Activated CD8-positive, alpha-beta memory T cell treated with anti-CD3 and anti-CD28 coated beads, Interleukin-2, amount 50 U/mL, for 24 hours (primary cell): Measurements from ENCODE around the gene SLC27A2.
"Not testable (repeated sequence)": the region's sequence is repeated elsewhere in the genome, so short reads cannot be mapped to it uniquely, and the experiment has no call there.

Experiments used
- DNase-seq: peaks from one replicate; pipeline ENCODE4 v3.0.0-alpha.2; 2020; ENCODE audit errors: extremely low read depth

The SLC27A2 gene

DNA sequence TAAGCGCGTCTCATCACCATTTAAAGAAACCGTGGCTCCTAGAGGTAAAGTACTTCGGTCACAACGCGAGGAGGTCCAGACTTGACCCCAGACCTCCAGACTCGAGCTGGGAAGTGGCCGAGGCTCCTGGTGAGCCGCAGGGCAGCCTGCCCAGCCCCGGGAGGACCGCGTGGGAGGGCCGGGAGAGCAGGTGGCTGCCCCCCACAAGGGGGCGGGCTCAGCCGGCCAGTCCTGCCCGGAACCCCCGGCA lies at the start of gene SLC27A2:
Gene SLC27A2, plus strand, starts transcription at position 228 of the 250 bp plus-strand sequence. CDS start 232 bp downstream, outside the sequence.
- no peak for DNase-seq

- not testable (repeated sequence) for DNase-seq
Measured at GRCh38 chr15:50132251-50132984, 49.6 kb upstream of the SLC27A2 start.

DNA sequence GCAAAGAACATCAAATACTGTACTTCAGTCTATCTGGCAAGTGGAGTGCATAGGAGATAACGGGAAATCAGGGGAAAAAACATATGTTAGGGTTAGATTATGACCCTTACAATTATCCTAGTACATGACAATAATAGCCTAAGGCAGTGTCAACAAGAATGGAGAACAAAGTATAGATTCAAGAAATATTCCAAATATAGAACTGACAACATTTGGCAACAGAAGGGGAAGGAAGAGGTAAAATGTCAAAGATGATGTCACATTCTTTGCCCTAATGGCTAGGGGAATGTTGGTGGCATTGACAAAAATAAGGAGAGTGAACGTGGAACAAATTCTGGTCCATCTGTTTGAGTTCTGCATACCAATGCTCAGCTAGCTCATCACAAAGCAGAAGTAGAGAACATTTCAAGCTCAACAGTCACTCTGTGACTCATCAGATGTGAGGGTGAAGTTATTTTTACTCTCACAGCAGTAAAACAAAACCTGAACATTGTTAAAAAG lies 47.4 kb upstream of the SLC27A2 start:
- no peak for DNase-seq

DNA sequence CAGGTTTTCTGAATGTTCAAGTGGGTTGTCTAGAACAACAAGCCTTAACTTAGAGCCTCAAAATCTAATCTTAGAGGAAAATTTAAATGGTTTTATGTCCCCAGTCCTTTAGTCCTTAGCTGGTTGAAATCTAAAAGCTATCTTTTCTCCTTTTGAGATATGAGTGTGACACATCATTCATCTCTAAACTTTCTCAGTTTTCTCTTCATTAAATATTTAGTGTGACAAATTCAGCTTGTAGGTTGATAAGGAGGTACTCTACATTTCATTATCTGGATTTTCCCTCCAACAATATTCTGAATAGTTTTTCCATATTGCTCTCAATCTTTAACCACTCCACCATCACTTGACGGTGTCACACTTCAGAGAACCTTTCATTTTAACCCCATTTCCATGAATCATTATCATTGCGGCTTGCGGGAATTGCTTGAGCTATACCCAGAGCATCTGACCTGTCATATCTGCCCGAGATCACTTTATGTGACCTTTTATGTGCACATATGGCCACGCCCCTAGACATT lies 46.9 kb upstream of the SLC27A2 start:
- DNase-seq, result no peak

GRCh38 chr15:50137330-50137761 lies 44.6 kb upstream of the SLC27A2 start:
- peak; percentile 30 for DNase-seq

- DNase-seq, result no peak
Measured at GRCh38 chr15:50137893-50138292, 44.1 kb upstream of the SLC27A2 start.

- no peak for DNase-seq
Measured at GRCh38 chr15:50138391-50138790, 43.6 kb upstream of the SLC27A2 start.

DNA sequence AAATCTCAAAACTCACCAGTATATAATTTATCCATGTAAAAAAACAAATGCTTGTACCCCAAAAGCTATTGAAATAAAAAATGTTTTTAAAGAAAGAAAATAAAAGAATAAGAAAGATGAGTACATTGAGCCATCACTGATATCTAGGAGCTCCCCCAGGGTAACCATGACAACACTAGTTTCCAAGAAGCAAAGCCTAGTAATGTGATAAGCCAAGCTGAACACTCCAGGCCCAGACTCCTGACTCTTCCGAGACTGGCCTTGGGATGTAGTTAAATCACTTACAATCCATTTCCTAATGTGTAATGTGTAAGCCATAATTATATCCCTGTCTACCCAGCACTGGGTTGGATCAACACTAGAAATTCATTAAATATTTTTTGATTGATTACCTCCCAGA lies 41.9 kb upstream of the SLC27A2 start:
- no peak for DNase-seq

GRCh38 chr15:50140983-50141382 lies 41.0 kb upstream of the SLC27A2 start:
- DNase-seq, result no peak

DNA sequence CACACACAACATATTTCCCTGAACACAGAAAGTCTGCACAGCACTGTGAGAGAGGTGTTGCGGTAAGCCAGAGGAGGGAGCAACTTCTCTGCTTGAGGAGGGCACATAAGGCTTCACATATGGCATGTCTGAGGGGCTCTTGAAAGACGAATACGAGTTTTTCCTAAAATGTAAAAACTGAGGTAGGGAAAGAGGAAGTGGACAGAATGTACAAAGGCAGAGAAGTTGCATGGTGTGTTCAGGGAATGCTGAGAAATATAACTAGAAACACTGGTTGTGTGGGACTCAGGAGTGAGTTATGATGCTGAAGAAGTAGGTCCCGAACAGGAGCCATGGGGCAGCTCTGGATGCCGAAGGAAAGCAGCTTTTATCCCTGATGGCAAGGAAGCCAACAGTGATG lies 40.1 kb upstream of the SLC27A2 start:
- no peak for DNase-seq

DNA sequence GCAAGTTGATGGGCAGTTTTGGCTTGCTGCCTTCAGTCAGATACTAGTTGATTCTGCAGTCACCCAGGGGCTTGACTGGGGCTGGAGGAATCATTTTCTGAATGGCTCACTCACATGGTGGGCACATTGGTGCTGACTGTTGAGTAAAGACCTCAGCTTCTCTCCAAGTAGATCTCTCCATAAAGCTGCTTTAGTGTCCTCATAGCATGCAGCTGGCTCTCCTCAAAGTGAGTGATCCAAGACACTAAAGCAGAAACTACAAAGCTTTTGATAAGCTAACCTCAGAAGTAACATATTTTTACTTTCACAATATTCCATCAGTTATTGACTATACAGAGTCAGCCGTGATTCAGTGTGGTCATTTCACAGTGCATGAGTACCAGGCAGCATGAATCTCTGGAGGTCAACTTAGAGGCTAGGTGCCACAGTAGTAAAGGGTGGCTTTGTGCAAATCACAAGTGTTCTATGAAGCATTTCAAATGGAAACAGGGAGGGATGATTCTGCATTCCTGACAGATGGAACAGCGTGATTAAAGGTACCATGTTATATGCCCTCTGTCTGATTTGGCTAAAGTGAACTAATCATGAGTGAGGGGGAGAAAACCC lies 38.6 kb upstream of the SLC27A2 start:
- no peak for DNase-seq

- DNase-seq, result no peak
Measured at GRCh38 chr15:50144341-50145120, 37.5 kb upstream of the SLC27A2 start.

DNA sequence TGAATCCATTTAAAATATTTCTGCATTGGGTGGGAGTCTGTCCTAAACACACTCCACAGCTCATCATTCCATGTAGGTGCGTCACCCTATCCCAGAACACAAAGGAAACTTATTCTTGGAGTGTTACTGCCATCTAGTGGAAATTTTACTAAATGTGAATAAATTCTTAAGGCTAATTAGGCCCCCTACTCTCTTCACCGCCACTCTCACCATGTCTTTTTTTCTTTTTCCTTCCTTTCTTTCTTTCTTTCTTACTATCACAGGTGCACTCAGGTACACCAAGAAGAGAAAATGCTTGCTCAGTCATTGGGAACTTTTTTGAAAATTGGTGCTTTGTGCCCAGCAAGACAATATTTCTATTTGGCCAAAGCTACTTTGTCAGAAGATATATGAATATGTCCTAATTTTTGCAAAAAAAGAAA lies 36.5 kb upstream of the SLC27A2 start:
- no peak for DNase-seq

GRCh38 chr15:50146632-50147031 lies 35.4 kb upstream of the SLC27A2 start:
- no peak for DNase-seq

DNA sequence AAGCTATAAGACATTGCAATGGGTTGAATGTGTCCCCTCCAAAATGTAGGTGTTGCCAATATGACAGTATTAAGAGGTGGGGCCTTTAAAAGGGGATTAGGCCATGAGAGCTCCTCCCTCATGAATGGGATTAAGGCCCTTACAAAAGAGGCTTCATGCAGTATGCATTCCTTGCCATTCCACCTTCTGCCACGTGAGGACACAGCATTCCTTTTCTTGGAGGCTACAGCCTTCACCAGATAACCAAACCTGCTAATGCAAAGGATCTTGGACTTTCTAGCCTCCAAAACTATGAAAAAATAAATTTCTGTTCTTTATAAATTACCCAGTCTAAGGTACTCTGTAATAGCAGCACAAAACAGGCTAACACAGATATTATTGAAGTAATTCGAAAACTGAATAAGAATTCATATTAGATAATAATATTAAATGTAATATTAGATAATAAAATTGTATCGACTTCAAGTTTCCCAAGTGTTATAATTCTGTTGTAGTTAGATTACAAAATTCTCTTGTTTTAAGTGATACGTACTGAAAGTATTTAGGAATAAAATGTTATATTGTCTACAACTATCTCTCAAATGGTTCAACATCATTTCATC lies 33.5 kb upstream of the SLC27A2 start:
- DNase-seq, result no peak

DNA sequence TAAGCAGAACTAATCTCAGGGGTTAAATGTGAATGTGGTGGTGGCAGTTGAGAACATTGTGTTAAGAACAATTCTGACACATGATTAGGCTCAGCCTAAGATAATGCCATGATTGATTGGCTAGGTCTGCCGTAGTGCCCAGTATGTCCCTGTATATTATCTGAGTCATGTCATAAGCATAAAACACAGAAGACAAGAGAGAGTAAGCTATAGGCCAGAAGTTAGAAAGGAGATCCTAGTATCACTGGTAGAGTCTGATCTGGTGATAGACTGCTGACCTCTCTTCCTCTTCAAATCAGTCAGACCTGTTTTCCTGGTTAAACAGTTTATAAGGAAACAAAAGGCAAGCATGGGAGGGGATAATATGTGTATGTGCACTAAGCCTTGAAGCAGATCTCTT lies 32.9 kb upstream of the SLC27A2 start:
- DNase-seq, result no peak

- no peak for DNase-seq
Measured at GRCh38 chr15:50150349-50150748, 31.6 kb upstream of the SLC27A2 start.

- no peak for DNase-seq
Measured at GRCh38 chr15:50150851-50151250, 31.1 kb upstream of the SLC27A2 start.

GRCh38 chr15:50151476-50151875 lies 30.5 kb upstream of the SLC27A2 start:
- DNase-seq, result no peak

DNA sequence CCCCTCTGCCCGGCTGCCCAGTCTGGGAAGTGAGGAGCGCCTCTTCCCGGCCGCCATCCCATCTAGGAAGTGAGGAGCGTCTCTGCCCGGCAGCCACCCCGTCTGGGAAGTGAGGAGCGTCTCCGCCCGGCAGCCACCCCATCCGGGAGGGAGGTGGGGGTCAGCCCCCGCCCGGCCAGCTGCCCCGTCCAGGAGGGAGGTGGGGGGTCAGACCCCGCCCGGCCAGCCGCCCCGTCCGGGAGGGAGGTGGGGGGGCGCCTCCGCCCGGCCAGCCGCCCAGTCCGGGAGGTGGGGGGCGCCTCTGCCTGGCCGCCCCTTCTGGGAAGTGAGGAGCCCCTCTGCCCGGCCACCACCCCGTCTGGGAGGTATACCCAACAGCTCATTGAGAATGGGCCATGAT lies 23.8 kb upstream of the SLC27A2 start:
- not testable (repeated sequence) for DNase-seq

DNA sequence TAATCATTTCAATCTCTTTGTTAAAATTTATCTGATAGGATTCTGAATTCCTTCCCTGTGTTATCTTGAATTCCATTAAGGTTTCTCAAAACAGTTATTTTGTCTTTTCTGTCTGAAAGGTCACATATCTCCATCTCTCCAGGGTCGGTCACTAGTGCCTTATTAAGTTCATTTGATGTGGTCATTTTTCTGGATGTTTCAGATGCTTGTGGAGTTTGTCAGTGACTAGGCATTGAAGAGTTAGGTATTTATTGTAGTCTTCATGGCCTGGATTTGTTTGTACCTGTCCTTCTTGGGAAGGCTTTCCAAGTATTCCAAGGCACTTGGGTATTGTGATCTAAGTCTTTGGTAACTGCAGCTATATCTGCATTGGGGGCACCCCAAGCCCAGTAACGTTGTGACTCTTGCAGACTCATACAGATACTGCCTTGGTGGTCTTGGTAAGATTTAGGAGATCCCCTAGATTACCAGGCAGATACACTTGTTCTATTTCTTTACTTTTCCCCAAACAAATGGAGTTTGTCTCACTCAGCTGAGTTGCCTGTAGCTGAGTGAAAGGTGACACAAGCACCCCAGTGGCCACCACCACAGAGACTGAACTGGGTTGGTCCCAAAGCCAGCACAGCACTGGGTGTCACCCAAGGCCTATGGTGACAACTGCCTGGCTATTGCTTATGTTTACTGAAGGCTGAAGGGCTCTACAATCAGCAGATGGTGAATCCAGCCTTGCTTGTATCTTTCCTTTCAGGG lies 18.9 kb upstream of the SLC27A2 start:
- no peak for DNase-seq
